GM10847 (cell line): Measurements from ENCODE around the gene NDUFB10.

Experiments used
- POLR2A ChIP-seq: IDR thresholded peaks from 2 replicates; pipeline ENCODE4 v1.6.1; 2011; ENCODE audit not compliant: insufficient read length; ENCODE audit errors: extremely low read depth

Gene NDUFB10

DNA sequence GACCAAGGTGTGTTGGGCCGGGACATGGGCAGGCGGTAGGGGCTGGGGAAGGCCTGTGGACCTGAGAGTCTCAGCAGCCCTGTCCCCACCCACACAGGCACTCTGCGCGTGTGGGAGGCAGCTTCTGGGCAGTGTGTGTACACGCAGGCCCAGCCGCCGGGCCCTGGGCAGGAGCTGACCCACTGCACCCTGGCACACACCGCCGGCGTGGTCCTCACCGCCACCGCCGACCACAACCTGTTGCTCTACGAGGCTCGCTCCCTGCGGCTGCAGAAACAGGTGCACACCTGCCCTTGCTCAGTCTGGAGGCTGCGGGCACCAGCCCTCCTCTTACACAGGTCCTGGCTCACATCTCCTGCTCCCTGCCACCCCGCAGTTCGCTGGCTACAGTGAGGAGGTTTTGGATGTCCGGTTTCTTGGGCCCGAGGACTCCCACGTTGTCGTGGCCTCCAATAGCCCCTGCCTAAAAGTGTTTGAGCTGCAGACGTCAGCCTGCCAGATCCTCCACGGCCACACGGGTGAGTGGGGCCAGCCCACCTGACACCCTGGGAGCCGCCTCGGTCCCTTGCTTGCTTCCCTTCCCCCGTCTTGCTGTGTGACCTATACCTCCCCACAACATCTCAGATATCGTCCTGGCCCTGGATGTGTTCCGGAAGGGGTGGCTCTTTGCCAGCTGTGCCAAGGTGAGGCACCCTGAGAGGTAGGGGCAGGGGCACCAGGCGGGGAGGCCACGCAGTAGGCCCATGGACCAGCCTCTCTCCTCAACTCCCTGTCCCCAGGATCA, 16.3 kb downstream of the NDUFB10 start:
- TF ChIP-seq POLR2A, result no peak

DNA sequence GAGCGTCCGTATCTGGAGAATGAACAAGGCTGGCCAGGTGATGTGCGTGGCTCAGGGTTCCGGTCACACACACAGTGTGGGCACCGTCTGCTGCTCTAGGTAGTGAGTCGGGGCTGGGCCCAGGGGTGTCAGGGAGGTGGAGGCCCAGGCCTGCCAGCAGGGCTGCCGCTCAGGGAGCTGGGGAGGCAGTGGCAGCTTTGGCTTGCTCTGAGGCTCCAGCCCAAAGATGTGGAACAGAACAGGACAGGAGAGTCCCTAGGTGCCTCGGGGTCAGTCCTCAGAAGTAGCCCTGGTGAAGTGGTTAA, 16.8 kb downstream of the NDUFB10 start:
- no peak for TF ChIP-seq POLR2A

GRCh38 chr16:1976951-1977874, 17.9 kb downstream of the NDUFB10 start:
- TF ChIP-seq POLR2A, result no peak

- TF ChIP-seq POLR2A, result no peak
Observed at GRCh38 chr16:1977875-1978268, 18.5 kb downstream of the NDUFB10 start.

DNA sequence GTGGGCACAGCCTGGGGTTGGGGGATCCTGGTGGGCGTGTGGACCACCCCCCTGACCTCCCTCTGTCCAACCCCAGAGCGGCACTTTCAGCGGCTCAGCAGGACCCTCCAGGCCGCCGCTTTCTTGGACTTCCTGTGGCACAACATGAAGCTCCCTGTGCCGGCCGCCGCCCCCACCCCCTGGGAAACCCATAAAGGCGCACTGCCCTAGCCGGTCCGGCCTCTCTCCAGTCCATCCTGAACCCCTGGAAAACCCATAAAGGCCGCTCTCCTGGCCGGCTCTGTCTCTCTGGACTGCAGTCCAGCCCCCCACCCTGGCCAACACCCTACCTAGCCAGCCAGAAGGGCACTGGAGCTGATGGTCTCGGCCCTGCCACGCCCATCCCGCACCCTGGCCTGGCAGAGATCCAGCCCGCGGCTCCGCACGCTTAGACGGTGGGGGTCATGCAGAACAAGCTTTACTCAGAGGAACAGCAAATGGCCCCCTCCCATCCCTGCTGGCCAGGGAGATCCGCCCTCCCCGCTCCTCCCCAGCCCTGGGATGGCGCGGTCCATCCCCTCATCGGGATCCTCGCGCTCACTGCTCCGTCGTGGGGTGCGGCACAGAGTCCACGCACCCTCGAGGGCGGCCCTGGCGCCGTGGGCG, 19.3 kb downstream of the NDUFB10 start:
- no peak for TF ChIP-seq POLR2A

GRCh38 chr16:1979271-1980029, 20.1 kb downstream of the NDUFB10 start:
- TF ChIP-seq POLR2A, result no peak

DNA sequence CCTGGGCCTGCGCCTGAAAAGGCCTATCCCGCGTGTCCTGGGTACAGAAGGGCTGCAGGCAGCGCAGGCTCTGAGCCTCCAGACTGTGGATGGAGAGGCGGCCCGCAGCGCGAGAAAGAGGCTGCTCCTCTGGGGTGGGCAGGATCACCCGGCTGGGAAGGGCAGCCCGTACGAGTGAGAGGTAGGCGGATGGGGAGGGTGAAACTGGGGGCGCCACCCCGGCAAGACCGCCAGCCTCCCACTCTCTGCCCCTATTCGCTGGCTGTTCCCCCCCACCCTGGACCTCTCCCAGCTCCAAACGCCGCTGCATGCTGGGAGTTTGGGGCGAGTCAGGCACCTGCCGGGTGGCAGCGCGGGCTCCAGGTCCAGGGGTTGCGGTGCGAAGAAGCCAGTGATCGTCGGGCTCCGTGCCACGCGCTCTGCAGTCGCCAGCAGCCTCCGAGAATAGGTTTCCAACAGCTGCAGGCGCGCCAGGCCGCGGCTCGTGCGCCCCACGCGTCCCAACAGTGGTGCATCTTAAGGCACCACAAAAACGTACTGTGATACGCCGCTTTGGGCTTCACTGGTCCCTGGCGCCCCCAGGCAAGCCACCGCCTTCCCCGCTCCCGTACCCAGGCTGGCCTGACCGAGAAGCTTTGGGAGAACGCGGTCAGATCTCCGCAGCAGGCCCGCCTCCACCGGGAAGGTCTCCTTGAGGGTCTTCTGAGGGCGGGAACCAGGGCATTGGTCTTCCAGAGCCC, 20.9 kb downstream of the NDUFB10 start:
- TF ChIP-seq POLR2A, result no peak

GRCh38 chr16:1980770-1981087, 21.4 kb downstream of the NDUFB10 start:
- TF ChIP-seq POLR2A, result no peak

GRCh38 chr16:1981398-1981836, 22.1 kb downstream of the NDUFB10 start, which contains the start of gene NOXO1:
TSS of gene NOXO1 (minus strand) at chr16:1981469. CDS start at chr16:1981179, 290 bp downstream.
- TF ChIP-seq POLR2A, result no peak

- no peak for TF ChIP-seq POLR2A
Observed at GRCh38 chr16:1982013-1982433, 22.7 kb downstream of the NDUFB10 start.

DNA sequence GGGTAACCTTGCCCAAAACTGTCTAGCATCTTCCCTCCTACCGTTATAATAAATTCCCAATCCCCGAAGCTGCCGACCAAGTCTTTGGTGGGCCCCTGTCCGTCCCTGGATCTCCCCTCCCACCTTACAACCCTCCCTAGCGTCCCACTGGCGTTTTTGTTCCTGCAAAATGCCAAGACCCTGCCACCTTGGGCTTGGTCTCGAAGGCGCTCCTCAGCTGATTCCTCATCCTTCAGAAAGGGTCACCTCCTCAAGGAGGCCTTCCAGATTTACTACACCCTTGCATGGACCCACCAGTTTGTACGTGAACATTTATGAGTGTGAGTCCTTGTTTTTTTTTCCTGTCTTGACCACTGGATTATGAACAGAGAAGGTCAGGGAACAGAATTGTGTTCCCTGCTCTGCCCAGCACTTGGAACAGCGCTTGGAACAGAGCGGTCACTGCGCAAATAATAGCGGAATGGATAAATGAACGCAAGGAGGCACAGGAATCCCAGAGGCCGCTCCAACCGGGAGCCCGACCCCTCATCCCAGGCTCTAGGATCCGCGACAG, 23.7 kb downstream of the NDUFB10 start:
- no peak for TF ChIP-seq POLR2A

DNA sequence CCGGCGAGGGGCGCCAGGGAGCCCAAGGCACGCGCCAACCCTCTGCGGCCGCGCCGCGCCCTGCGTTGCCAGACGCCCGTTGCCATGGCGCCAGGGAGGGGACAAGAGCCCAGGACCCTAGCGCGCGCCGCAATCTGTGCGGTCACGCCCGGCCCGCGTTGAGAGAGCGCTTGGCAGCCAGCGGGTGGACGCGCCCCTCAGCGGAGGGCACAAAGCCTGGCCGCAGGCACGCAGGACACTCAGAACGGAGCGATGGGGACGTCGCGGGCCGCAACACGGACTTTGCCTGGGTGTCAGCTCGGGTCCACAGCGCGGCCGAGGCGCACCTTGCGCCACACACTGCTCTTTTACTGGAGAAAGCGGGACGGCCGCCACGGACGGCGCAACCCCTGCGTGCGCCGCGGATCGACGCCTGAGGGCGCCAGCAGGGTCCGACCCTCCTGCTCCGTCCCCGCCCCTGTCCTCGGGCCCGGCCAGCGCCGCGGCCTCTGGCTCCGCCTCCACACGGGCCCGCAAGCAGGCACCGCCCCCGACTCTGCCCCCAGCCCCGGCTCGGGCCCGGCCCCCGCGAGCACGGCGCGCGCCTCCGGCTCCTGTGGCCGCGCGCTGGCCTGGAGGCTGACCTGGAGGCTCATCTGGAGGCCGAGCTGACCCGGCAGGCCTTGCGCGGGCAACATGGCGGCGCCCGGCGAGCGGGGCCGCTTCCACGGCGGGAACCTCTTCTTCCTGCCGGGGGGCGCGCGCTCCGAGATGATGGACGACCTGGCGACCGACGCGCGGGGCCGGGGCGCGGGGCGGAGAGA, 24.4 kb downstream of the NDUFB10 start, which contains the start of gene GFER:
GFER (plus strand) TSS at position 650 of the 803 bp plus-strand sequence; CDS start at position 676, 26 bp downstream.
- TF ChIP-seq POLR2A, result peak; percentile 87

GRCh38 chr16:1984347-1985225, 25.2 kb downstream of the NDUFB10 start:
- TF ChIP-seq POLR2A, result no peak
